SK-N-DZ (cell line): Measurements from ENCODE around the gene PPM1B.
"Not testable (repeated sequence)": the region's sequence is repeated elsewhere in the genome, so short reads cannot be mapped to it uniquely, and the experiment has no call there.

ENCODE experiments used
- DNase-seq: peaks from one replicate; pipeline ENCODE4 v3.0.0-alpha.2; 2015; ENCODE audit warnings: low spot score
- small RNA-seq, 2 experiments: library from RNA; depleted of rRNA; stranded (forward); fragments of <200 nt; gene quantifications; one replicate each; pipeline ENCODE3, GENCODE V24; 2014

PPM1B gene

GRCh38 chr2:44250376-44250775, 81.7 kb downstream of the PPM1B start:
- no peak for DNase-seq

GRCh38 chr2:44254023-44254422, 85.3 kb downstream of the PPM1B start:
- DNase-seq: no peak

GRCh38 chr2:44255704-44256103, 87.0 kb downstream of the PPM1B start:
- not testable (repeated sequence) for DNase-seq

- not testable (repeated sequence) for DNase-seq
Observed at GRCh38 chr2:44257802-44258201, 89.1 kb downstream of the PPM1B start.

- no peak for DNase-seq
Observed at GRCh38 chr2:44267269-44267795, 98.7 kb downstream of the PPM1B start.

- no peak for DNase-seq
Observed at GRCh38 chr2:44267796-44268648, 99.3 kb downstream of the PPM1B start.

- no peak for DNase-seq
Observed at GRCh38 chr2:44269831-44270230, 101.2 kb downstream of the PPM1B start.

- no peak for DNase-seq
Observed at GRCh38 chr2:44271296-44271695, 102.6 kb downstream of the PPM1B start.

- no peak for DNase-seq
Observed at GRCh38 chr2:44273076-44273475, 104.4 kb downstream of the PPM1B start.

- DNase-seq: no peak
Observed at GRCh38 chr2:44273596-44273995, 104.9 kb downstream of the PPM1B start.

- DNase-seq: no peak
Observed at GRCh38 chr2:44275927-44276303, 107.2 kb downstream of the PPM1B start.

GRCh38 chr2:44277541-44277940, 108.9 kb downstream of the PPM1B start:
- DNase-seq: no peak

GRCh38 chr2:44280869-44281268, 112.2 kb downstream of the PPM1B start:
- DNase-seq: no peak

Small RNAs within 50 kb of the gene (small RNA-seq; reads per million reads assigned to genes)
- gene RNU6-566P: 0 reads per million in 2 experiments
